LNCAP (cell line): ENCODE measurements around the gene DDC.

Experiments used
- CTCF ChIP-seq: fragments of 450-650 bp; IDR thresholded peaks from 2 replicates; pipeline ENCODE4 v1.5.1; 2017; ENCODE audit warnings: mild to moderate bottlenecking

Gene DDC

GRCh38 chr7:50486512-50486911 is 78.7 kb downstream of the DDC start:
- TF ChIP-seq CTCF, result no peak

- TF ChIP-seq CTCF, result peak; percentile 30; the same call in 1 of the 2 replicates
Observed at GRCh38 chr7:50481867-50482266, 83.3 kb downstream of the DDC start.

- no peak for TF ChIP-seq CTCF
Observed at GRCh38 chr7:50480797-50481196, 84.4 kb downstream of the DDC start.

GRCh38 chr7:50479743-50480517 is 85.3 kb downstream of the DDC start:
- TF ChIP-seq CTCF, result peak; percentile 11; the same call in 1 of the 2 replicates

GRCh38 chr7:50477640-50478039 is 87.6 kb downstream of the DDC start:
- no peak for TF ChIP-seq CTCF

GRCh38 chr7:50476953-50477625 is 88.1 kb downstream of the DDC start:
- TF ChIP-seq CTCF, result no peak

GRCh38 chr7:50475340-50475739 is 89.9 kb downstream of the DDC start:
- TF ChIP-seq CTCF, result no peak
